ENCODE measurements around the gene POLR2E.

DNA sequence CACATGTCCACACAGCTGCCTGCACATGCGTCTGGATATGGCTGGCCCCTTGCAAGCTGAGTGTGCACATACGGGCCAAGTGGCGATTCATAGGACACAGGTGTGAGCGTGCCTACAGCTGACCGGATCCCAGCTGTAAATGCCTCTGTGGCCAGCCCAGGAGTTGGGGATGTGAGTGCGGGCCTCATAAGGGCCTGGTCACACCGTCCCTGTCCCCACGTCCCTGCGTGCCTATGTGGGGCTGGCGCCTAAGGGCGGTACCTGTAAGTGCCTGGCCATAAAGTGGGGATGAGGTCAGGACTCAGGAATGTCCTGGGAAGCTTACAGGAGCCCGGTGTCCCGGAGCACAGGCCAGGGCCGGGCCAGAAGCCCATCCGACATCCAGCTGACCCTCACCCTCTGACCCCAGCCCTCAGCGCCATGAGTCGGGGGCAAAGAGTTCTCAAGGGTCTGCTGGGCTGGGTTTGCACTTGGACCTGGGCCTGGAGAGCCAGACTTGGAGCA, 29.5 kb downstream of the POLR2E start:
- no peak for TF ChIP-seq CTCF (IDR thresholded peaks at IDR 0.05)
- no peak for TF ChIP-seq POLR2AphosphoS5 (IDR thresholded peaks at IDR 0.05; ENCODE audit: low read depth, low read length)
- TF ChIP-seq SIN3A (IDR thresholded peaks at IDR 0.05; ENCODE audit: borderline replicate concordance, insufficient read depth, low read depth, low read length): no peak
- no peak for TF ChIP-seq TCF7L2 (IDR thresholded peaks at IDR 0.05; ENCODE audit: low read depth, low read length)

Data from Panc1 (cell line).